NCI-H510A (cell line): ENCODE data around the gene SMO.
"Not testable (repeated sequence)": the region's sequence is repeated elsewhere in the genome, so short reads cannot be mapped to it uniquely, and the experiment has no call there.

Experiments used
- DNase-seq: peaks from one replicate; lab custom pipeline; 2025; lab: John Stamatoyannopoulos, UW

SMO gene

DNA sequence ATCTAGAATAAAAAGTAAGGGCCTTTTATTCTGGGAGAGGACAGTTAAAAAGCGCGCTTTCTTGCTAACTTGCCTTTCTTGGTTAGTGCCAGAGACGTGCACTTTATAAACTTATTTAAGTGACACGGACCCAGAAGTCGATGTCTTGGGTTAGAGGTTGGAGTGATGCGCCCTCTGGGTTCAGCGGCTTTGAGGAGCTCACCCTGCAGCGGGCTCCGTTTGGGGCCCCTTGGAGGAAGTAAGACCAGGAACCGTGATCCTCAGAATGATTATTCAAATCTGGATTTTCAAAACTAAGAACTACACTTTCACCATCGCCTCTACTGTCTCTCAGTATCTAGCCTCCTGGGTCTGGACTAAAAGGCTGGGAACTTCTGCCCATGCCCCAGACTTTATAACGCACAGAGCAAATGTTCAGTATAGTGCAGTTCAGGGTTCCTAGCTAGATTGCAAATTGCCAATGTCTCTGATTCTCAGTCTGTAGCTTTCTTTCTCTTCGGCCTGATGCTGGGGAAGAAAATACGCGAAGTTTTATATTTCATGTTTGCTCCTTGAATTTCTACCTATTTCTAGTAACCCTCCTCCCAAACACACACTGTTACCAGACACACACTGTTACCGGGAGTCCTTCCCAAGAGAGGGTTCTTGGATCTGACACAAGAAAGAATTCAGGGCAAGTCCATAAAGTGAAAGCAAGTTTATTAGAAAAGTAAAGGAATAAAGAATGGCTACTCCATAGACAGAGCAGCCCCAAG lies 18.6 kb upstream of the SMO start:
- no peak for DNase-seq

DNA sequence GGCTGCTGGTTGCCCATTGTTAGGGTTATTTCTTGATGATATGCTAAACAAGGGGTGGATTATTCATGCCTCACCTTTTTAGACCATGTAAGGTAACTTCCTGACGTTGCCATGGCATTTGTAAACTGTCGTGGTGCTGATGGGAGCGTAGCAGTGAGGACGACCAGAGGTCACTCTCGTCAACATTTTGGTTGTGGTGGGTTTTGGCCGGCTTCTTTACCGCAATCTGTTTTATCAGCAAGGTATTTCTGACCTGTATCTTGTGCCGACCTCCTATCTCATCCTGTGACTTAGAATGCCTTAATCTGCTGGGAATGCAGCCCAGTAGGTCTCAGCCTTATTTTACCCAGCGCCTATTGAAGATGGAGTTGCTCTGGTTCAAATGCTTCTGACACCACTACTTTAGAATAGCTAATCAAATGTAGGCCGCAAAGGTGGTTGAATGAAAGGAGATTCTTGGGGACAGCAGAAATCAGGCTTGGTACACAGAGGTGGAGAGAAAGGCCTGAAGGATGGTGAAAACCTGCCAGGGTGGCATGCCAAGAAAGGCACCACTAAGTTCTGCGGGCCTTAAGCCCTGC lies 17.9 kb upstream of the SMO start:
- no peak for DNase-seq

DNA sequence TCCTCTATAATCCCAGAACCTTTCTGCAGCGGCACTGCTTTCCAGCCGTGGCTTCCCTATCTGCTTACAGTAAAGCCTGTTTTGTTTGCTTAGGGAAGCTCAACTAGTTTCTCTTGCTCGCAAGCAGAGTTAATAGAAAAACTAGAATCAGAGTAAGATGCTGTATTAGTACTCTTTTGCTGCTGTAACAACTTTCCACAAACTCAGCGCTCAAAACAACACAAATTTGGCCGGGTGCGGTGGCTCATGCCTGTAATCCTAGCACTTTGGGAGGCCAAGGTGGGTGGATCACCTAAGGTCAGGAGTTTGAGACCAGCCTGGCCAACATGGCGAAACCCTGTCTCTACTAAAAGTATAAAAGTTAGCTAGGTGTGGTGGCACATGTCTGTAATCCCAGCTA lies 14.6 kb upstream of the SMO start:
- DNase-seq: not testable (repeated sequence)

DNA sequence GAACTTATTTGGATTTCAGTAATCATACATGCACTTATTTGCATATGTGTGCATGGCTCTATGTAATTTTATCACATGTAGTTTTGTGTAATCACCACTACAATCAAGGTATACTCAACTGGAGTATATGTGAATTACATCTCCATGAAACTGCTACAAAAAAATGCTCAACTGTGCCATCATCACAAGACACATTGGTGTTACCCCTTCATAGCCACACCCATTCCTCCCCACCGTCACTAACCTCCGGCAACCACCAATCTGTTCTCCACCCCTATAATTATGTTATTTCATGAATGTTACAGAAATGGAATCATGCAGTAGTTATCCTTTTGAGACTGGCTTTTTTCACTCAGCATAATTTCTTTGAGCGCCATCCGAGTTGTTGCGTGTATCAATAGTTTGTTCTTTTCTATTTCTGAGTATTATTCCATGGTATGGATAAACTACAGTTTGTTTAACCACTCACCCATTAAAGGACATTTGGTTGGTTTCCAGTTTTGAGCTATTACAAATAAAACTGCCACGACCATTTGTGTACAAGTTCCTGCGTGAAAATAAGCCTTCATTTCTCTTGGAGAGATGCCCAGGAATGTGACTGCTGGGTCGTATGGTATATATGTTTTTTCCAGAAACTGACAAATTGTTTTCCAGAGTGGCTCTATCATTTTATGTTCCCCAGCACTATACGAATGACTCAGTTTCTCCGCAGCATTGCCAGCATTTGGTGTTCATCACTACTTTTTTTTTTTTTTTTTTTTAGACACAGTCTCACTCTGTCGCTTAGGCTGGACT lies 11.3 kb upstream of the SMO start:
- no peak for DNase-seq

DNA sequence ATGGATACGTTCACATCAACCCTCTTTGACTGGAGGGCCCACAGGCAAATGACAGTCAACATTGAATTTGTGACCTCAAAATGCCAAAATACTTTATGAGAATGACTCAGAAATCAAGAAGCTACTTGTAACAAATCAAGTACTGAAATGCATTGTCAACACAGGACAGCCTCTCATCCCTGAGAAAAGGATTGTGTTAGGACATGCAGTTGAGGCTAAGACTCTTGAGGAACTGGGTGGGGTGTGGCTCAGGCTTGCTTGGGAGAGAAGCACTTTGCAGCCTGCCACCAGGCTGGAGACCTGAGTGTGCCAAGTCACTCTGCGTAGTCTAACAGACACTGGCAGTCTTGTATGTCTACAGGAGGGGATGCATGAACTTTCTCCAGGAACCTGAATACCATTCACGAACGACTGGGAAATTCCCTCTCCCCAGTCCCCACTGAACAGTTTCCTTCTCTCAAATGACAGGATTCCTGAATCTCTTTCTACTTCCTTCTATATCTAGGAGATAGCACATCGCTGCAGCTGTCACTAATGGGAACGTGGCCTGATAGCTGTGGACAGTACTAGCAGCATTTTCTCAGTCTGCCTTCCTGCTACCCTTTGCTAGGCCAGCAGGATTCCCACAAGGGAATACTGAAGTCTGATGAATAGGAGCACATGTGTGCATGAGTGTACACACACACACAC lies 3.3 kb upstream of the SMO start:
- no peak for DNase-seq

DNA sequence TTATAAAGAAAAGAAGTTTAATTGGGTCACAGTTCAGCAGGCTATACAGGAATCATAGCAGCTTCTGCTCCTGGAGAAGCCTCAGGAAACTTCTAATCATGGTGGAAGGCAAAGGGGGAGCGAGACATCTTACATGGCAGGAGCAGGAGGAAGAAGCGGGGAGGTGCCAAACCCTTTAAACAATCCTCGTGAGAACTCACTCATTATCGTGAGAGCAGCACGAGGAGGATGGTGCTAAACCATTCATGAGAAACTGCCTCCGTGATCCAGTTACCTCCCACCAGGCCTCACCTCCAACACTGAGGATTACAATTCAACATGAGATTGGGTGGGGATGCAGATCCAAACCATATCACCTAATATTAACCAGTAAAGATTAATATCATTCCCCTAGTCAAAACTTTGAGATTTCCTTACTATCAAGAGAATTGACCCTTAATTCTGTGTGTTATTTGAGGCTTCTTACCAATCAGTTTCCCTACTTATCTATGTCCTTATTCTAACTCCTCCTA lies 1.6 kb upstream of the SMO start:
- no peak for DNase-seq

DNA sequence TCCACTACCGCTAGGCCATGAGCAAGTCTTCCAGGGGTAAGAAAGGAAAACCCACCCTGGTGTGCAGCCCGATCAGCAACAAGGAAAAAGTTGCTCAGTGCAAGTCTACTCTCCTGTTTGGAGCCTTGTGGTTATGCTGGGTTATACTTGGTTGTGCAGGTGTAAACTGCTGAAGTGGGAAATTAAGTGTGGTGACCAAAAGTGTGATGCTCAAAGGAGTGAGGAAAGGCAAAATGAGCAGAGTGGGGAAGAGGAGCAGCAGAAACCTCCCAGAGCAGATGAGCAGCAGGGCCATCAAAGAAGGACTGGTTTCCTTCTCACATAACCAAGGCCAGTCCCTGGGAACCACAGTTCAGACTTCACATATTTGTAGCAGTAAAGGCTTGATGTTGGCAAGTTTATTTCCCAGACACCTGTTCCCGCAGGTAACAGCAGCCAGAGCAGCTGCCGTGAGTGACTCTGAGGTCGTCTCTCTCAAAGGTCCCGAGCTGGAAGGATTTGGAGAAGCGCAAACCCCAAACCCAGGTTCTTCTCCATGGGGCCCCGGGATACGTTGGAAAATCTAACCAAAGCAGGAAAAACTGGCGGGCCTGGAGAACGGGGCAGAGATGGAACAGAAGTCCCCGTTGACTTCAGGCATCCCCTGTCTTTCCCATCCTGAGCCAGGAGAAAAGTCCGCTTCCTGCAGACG lies 607 bp upstream of the SMO start:
- DNase-seq: no peak

DNA sequence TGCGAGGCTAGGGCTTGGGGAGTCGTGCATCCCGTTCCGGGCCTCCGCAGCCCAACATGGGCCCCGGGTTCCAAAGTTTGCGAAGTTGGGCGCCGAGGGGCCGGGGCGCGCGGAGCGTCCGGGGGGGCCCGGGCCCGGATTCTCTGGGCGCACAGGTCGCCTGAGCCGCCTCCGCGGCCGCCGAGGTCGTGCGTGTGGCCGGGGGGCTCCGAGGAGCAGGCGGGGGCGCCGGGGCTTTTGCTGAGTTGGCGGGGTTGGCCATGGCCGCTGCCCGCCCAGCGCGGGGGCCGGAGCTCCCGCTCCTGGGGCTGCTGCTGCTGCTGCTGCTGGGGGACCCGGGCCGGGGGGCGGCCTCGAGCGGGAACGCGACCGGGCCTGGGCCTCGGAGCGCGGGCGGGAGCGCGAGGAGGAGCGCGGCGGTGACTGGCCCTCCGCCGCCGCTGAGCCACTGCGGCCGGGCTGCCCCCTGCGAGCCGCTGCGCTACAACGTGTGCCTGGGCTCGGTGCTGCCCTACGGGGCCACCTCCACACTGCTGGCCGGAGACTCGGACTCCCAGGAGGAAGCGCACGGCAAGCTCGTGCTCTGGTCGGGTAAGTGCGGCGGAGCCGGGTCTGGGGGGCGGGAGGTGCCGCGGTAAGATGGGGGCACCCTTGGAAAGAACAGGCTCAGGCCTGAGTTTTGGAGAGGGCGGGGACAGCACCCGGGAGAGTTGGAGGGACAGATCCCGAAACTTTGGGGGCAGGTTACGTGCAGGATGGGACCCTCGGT lies 643 bp downstream of the SMO start:
- DNase-seq: no peak

DNA sequence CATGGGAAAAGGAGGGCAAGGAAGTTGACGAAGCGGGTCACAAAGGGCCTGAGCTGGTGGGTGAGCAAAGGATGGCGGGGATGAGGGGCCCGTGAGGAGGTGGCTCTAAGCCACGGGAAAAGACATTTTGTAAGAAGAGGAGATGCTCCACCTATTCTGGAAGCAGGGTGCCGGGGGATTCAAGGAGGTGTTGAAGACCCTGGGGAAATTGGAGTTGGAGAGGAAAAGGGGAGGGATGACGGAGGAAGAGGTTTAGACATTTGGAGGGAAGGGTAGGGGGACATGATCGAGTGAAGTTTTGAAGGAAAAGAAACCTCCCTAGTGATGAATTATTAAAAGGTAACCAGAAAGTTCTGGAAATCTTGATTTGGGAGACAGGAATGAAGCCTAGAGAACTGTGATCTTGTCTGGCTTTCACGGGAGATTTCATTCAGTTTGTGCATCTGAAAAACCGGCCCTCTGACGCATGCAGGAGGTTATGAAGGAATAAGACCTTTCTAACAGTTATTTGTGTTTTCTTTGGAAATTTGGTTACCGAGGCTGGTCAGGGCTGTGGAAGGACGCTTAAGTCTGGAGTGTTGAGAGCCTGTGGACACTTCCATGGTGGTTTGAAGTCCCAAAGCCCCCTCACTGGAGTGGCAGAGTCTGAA lies 1.4 kb downstream of the SMO start:
- DNase-seq: no peak

DNA sequence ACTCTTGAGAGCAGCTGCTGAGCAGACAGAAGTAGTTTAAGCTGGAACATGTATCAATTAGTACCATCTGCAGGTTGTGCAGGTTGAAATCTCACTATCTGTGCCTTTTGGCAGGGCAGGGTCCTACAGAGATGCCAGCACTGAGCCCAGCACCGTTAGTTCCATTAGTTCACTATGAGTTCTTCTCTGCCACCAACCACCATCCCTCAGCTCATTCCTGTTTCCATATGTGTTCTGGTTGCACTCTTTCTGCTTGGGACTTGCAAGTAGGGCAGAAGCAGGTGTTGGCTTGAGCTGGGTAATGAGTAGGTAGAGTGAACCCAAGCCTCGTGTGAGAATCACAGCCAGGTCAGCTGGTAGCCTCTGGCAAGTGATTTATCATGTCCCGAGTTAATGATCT lies 2.8 kb downstream of the SMO start:
- DNase-seq: no peak

DNA sequence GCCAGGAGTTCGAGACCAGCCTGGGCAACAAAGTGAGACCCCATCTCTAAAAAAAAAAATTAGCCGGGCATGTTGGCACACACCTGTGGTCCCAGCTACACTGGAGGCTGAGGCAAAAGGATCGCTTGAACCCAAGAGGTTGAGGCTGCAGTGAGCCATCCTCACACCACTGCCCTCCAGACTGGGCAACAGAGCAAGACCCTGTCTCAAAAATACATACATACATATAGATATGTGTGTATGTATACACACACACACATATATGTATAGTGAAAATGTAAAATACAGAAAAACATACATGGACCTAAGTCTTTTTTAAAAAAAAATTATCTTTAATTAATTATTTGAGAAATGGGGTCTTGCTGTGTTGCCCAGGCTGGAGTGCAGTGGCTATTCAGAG lies 5.5 kb downstream of the SMO start:
- no peak for DNase-seq

DNA sequence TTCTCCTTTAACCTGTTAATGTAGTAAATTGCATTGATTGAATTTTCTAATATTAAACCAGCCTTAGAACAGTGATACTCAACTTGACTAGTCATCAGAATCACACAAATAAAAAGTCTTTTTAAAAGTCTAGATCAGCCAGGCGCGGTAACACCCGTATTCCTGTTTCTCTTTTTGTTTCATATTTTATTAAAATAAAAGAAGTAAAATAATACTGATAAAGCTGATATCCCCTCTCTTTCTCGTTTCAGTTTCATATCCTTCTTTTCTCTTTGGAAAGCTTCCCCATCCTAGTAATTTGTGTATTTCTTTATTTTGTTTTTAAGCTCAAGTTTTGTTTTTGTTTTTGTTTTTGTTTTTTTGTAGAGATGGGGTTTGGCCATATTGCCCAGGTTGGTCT lies 9.3 kb downstream of the SMO start:
- no peak for DNase-seq

DNA sequence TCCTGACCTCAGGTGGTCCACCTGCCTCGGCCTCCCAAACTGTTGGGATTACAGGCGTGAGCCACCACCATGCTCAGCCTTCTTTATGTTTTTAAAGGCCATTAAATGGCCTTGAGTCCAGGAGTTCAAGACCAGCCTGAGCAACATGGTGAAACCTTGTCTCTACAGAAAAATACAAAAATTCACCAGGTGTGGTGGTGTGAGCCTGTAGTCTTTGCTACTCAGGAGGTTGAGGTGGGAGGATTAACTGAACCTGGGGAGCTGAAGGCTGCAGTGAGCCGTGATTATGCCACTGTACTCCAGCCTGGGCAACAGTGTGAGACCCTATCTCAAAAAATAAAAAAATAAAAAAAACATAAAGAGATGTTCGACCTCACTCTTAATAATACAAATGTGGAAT lies 11.0 kb downstream of the SMO start:
- DNase-seq: no peak

DNA sequence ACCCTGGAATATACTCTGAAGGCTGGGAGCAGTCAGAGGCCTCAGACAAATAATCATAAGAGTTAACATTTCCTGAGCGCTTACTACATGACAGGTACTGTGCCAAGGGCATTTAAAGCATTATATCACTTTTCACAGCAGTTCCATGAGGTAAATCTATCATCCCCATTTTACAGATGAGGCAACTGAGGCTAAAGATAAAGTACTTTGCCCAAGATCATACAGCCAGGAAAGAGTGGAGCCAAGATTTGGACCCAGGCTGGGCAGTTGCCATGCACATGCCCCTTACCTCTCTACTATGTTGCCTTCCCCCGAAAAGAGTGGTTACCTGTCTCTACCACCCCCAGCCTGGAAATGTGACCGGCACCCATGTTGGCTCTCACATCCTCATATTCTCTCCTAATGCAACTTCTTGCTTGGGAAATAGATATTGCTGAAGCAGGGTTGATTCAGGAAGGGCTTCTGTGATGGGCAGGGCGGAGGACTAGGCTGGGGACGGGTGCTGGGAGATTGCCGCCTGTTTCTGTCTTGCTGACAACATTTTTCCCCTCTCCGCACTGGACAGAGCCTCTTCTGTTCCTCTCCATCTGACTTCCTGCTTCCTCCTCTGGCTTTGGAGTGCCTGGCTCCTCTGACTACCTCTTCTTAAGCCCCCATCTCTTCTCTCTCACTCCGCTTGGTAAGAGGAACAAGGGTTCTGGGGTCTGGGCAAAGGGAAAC lies 13.8 kb downstream of the SMO start:
- no peak for DNase-seq

DNA sequence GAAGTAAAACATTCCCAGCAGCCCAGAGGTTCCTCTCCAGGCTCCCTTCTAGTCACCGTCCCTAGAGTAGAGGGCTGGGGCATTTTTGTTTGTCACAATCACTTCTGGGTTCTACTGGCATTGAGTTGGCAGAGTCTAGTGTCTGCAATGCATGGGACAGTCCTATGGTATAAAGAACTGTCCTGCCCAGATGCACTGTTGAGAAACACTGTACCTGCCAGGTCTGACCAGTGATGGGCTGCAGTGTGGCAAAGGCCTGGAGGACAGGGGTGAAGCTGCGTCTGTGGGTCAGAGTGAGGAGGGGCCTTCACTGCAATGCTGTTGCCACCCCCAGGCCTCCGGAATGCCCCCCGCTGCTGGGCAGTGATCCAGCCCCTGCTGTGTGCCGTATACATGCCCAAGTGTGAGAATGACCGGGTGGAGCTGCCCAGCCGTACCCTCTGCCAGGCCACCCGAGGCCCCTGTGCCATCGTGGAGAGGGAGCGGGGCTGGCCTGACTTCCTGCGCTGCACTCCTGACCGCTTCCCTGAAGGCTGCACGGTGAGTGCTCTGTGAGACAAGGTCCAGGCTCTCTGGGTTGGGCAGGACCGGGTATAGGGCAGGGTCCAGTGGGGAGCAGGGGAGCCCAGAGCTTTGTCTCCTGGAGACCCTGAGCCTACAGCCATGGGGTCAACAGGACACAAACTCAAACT lies 14.8 kb downstream of the SMO start:
- no peak for DNase-seq

DNA sequence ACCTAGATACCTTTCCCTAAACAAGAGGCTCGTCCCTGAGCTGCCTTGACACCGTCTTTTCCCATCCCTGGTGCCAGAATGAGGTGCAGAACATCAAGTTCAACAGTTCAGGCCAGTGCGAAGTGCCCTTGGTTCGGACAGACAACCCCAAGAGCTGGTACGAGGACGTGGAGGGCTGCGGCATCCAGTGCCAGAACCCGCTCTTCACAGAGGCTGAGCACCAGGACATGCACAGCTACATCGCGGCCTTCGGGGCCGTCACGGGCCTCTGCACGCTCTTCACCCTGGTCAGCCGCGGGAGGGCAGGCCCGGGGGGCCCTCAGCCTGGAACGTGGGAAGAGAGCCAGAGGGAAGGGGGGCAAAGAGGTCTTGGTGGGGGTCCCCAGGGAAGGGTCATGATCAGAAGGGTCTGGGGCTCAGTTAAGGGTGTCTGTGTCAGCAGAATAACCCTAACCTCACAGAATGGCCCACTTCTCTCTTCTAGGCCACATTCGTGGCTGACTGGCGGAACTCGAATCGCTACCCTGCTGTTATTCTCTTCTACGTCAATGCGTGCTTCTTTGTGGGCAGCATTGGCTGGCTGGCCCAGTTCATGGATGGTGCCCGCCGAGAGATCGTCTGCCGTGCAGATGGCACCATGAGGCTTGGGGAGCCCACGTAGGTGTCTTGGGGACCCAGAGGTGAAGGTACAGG lies 16.8 kb downstream of the SMO start:
- DNase-seq: no peak

DNA sequence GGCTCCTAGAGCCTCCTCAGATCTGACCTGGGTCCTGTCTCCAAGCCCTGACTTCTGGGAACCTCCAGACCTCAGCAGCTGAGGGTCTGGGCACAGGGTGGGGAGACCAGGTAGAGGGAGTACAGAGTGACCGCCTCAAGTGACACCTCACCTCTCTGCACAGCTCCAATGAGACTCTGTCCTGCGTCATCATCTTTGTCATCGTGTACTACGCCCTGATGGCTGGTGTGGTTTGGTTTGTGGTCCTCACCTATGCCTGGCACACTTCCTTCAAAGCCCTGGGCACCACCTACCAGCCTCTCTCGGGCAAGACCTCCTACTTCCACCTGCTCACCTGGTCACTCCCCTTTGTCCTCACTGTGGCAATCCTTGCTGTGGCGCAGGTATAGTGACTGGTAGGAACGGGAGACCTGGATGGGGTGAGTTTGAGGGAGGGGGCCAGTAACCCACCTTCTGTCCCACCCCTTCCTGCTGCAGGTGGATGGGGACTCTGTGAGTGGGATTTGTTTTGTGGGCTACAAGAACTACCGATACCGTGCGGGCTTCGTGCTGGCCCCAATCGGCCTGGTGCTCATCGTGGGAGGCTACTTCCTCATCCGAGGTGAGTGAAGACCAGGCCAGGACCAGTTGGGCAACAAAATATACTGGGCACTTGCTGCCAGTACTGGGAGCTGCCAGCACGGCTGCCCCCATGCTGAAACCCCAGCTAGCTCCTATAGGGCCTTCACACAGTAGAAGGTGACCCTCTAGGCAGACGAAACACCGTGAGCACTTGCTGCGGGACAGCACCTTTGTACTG lies 17.8 kb downstream of the SMO start:
- DNase-seq: no peak

DNA sequence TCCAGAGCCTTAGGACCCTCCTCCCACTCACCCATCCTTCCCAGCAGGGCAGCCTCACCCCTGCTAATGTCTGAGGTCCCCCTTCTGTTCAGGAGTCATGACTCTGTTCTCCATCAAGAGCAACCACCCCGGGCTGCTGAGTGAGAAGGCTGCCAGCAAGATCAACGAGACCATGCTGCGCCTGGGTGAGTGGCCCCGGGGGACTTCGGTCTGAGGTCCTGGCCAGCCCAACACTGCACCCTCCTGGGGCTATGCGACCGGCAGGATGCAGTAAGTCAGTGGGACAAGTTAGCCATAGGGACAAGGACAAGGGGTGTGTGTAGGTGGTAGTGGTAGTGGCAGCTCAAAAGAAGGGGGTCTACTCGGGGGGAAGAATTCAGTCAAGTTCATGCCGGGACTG lies 20.2 kb downstream of the SMO start:
- DNase-seq: no peak
